ENCODE data around the gene OR5K4.

DNA sequence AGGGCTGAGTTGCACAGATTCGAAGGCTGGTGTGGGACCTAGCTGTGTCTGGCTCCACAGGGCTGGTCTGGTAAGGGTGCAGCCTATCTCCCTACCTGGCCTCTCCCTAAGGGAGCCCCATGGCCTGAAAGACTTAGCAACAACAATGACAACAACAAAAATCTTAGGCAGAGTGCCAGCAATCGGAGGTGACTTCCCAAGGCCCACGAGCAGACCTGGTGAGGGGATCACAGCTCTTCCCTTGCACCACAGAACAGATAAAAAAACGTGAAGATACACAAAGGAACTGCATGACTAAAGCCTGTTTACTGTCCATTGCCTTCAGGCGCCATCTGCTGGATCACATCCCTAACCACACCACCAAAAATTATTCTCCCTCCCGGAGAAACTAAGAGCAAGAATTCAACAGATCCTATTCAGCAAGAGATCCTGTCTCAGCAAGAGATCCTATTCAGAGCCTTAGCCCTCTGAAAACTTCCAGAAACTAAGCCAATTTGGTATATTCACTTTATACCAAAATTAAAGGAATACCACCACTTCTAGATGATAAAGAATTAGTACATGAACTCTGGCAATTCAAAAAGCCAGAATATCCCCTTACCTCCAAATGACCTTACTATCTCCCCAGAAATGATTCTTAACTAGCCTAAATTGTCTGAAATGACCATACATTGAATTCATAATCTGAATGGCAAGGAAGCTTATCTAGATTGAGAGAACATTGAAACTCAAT, 24.1 kb upstream of the OR5K4 start:
- TF ChIP-seq SMC3 (IDR thresholded peaks at IDR 0.05; ENCODE audit: borderline replicate concordance, low read length), result peak; percentile 98
- TF ChIP-seq HDAC2 (IDR thresholded peaks at IDR 0.05), result no peak
- TF ChIP-seq TCF3 (IDR thresholded peaks at IDR 0.05; ENCODE audit: borderline replicate concordance, insufficient read depth, low read depth, low read length), result no peak
- TF ChIP-seq SP1 (IDR thresholded peaks at IDR 0.05; ENCODE audit: low read depth, low read length), result no peak
- TF ChIP-seq MYC (IDR thresholded peaks at IDR 0.05; ENCODE audit: insufficient read depth, insufficient read length, insufficient replicate concordance, low read length, severe bottlenecking), result no peak

All from GM12878 (cell line).